OCI-LY1 (cell line): Measurements from ENCODE around the gene KEAP1.

ENCODE experiments used
- H2AFZ ChIP-seq: fragments of 200-600 bp; sonication (generic), shearing (Covaris generic); 2 replicates; pipeline ENCODE4 v1.6.0; 2014; ENCODE audit warnings: antibody characterized with exemption, mild to moderate bottlenecking, low read length
- H3F3A ChIP-seq: fragments of 200-600 bp; sonication (generic), shearing (Covaris generic); 2 replicates; pipeline ENCODE4 v1.6.0; 2014; ENCODE audit warnings: mild to moderate bottlenecking, antibody characterized with exemption, low read length, moderate library complexity; ENCODE audit not compliant: insufficient read depth
- H3K27ac ChIP-seq: fragments of 200-600 bp; sonication (generic); 2 replicates; pipeline ENCODE4 v1.5.1; 2014; ENCODE audit warnings: low read length, mixed run types, mild to moderate bottlenecking, low read depth; ENCODE audit not compliant: poor library complexity, severe bottlenecking
- H3K27me3 ChIP-seq: fragments of 200-600 bp; sonication (generic); 2 replicates; pipeline ENCODE4 v1.6.0; 2014; ENCODE audit warnings: antibody characterized with exemption, mild to moderate bottlenecking, low read length, moderate library complexity; ENCODE audit not compliant: insufficient read depth
- H3K36me3 ChIP-seq: fragments of 200-600 bp; sonication (generic); 2 replicates; pipeline ENCODE4 v1.6.1; 2014; ENCODE audit warnings: mild to moderate bottlenecking, antibody characterized with exemption, low read length, moderate library complexity, mixed read lengths; ENCODE audit not compliant: insufficient read depth
- H3K4me1 ChIP-seq: fragments of 200-600 bp; sonication (generic); 2 replicates; pipeline ENCODE4 v1.5.1; 2014; ENCODE audit warnings: mild to moderate bottlenecking, low read length, moderate library complexity; ENCODE audit not compliant: insufficient read depth, severe bottlenecking
- H3K4me2 ChIP-seq: fragments of 200-600 bp; sonication (generic), shearing (Covaris generic); 2 replicates; pipeline ENCODE4 v1.6.1; 2014; ENCODE audit warnings: low read length
- H3K4me3 ChIP-seq: fragments of 200-600 bp; sonication (generic); 2 replicates; pipeline ENCODE4 v1.5.1; 2014; ENCODE audit warnings: low read length, low read depth, mild to moderate bottlenecking, mixed read lengths; ENCODE audit not compliant: poor library complexity, severe bottlenecking
- H3K79me2 ChIP-seq: fragments of 200-600 bp; shearing (Covaris generic); 2 replicates; pipeline ENCODE4 v1.6.1; 2016; ENCODE audit warnings: mixed run types, low read length, mixed read lengths; ENCODE audit not compliant: insufficient read depth
- H3K9ac ChIP-seq: fragments of 200-600 bp; sonication (generic), shearing (Covaris generic); 2 replicates; pipeline ENCODE4 v1.6.1; 2014; ENCODE audit warnings: mild to moderate bottlenecking, low read length, mixed read lengths
- H3K9me2 ChIP-seq: fragments of 200-600 bp; sonication (generic), shearing (Covaris generic); 2 replicates; pipeline ENCODE4 v1.6.1; 2014; ENCODE audit warnings: low read depth, mild to moderate bottlenecking, low read length, mixed read lengths
- H3K9me3 ChIP-seq: fragments of 200-600 bp; shearing (Covaris generic); 2 replicates; pipeline ENCODE4 v1.6.1; 2014; ENCODE audit warnings: low read length, mixed read lengths
- H4K20me1 ChIP-seq: fragments of 200-600 bp; sonication (generic), shearing (Covaris generic); 2 replicates; pipeline ENCODE4 v1.6.0; 2016; ENCODE audit warnings: mild to moderate bottlenecking, low read length; ENCODE audit not compliant: insufficient read depth
- CTCF ChIP-seq: fragments of 200-600 bp; sonication (generic), shearing (Covaris generic); IDR thresholded peaks from 2 replicates; pipeline ENCODE4 v1.5.1; 2017; ENCODE audit warnings: mild to moderate bottlenecking, antibody characterized with exemption, low read length, moderate library complexity, mixed read lengths
- EZH2 ChIP-seq: fragments of 200-600 bp; sonication (generic), shearing (Covaris generic); IDR thresholded peaks from 2 replicates; pipeline ENCODE4 v1.8.0; 2017; ENCODE audit warnings: borderline replicate concordance, mixed run types, mild to moderate bottlenecking, antibody characterized with exemption, low read length, moderate library complexity, mixed read lengths

Gene KEAP1

GRCh38 chr19:10538204-10538983 lies 35.2 kb upstream of the KEAP1 start:
- TF ChIP-seq EZH2 (no peak), CTCF (no peak)

GRCh38 chr19:10537668-10538067 lies 34.5 kb upstream of the KEAP1 start:
- H3K36me3 ChIP-seq = no peaks in the 10 kb centered on the region
- H3K9me3 ChIP-seq = no peaks in the 10 kb centered on the region
- no peak overlapping the region for H3K27ac ChIP-seq
- no peak overlapping the region for H3K9ac ChIP-seq
- H3K9me2 ChIP-seq = no peaks in the 10 kb centered on the region
- H2AFZ ChIP-seq = no peak overlapping the region
- H3F3A ChIP-seq = no peaks in the 10 kb centered on the region
- H3K4me3 ChIP-seq = no peak overlapping the region
- no peak overlapping the region for H3K4me2 ChIP-seq
- H3K27me3 ChIP-seq = no peaks in the 10 kb centered on the region
- no peaks in the 10 kb centered on the region for H4K20me1 ChIP-seq
- H3K4me1 ChIP-seq = no peaks in the 10 kb centered on the region
- TF ChIP-seq CTCF = no peak
- TF ChIP-seq EZH2 = no peak
- H3K79me2 ChIP-seq = no peaks in the 10 kb centered on the region

More at GRCh38 chr19:10538204-10538983, 35.2 kb upstream of the KEAP1 start:
- Histone ChIP-seq H3K9me3 (no peaks in the 10 kb centered on the region), H3K27ac (no peak overlapping the region), H3K9me2 (no peaks in the 10 kb centered on the region), H3K4me2 (no peak overlapping the region), H3F3A (no peaks in the 10 kb centered on the region), H3K27me3 (no peaks in the 10 kb centered on the region), H3K4me1 (peaks cover 3% of the 10 kb centered on the region), H3K4me3 (no peak overlapping the region), H3K36me3 (no peaks in the 10 kb centered on the region), H3K79me2 (no peaks in the 10 kb centered on the region), H4K20me1 (no peaks in the 10 kb centered on the region), H2AFZ (no peak overlapping the region), H3K9ac (no peak overlapping the region)

GRCh38 chr19:10535613-10536012 lies 32.5 kb upstream of the KEAP1 start:
- Histone ChIP-seq H3K9ac (no peak overlapping the region), H3K9me3 (no peaks in the 10 kb centered on the region), H3K36me3 (no peaks in the 10 kb centered on the region), H3F3A (no peaks in the 10 kb centered on the region), H3K27me3 (no peaks in the 10 kb centered on the region), H3K9me2 (no peaks in the 10 kb centered on the region), H4K20me1 (no peaks in the 10 kb centered on the region), H3K79me2 (no peaks in the 10 kb centered on the region), H3K4me1 (no peaks in the 10 kb centered on the region), H3K4me3 (no peak overlapping the region), H2AFZ (no peak overlapping the region), H3K4me2 (no peak overlapping the region), H3K27ac (no peak overlapping the region)
- no peak for TF ChIP-seq CTCF
- TF ChIP-seq EZH2 = no peak
